GM12892 (cell line): Measurements from ENCODE around the gene TMEM244.

Source experiments
- DNase-seq: peaks from one replicate; pipeline ENCODE4 v3.0.0; 2011; ENCODE audit not compliant: insufficient read length
- FAIRE-seq: peaks from 2 replicates; lab custom pipeline; 2011; peaks lifted over from hg19 to GRCh38; lab: Jason Lieb, UNC
- POLR2A ChIP-seq: IDR thresholded peaks from 2 replicates; pipeline ENCODE4 v1.6.1; 2011; ENCODE audit warnings: low read depth, low read length, control low read depth
- POLR2AphosphoS5 ChIP-seq: IDR thresholded peaks from 2 replicates; pipeline ENCODE4 v1.6.1; 2011; ENCODE audit warnings: low read depth, low read length, control low read depth
- TAF1 ChIP-seq: IDR thresholded peaks from 2 replicates; pipeline ENCODE4 v1.6.1; 2011; ENCODE audit warnings: low read depth, mild to moderate bottlenecking, control low read depth, low read length, borderline replicate concordance

TMEM244 gene

DNA sequence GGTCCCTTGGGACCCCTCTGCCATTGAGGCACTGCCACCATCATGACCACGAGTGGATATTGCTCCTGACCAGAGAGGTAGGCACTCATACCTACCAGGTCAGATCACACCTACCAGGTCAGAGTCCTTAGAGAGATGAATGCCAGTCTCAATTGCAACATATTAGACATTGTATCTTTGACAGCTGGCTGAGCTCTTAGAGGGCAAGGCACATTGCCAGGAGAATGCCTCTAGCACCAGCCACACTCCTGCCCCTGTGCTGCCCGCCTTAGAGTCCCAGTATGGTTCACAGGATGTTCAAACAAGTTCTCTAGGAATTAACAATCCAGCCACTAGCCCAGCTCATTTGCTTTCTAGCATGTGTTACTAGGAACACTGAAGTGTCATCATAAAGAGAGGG, 65.9 kb downstream of the TMEM244 start:
- DNase-seq (no peak), FAIRE-seq (no peak)
- TF ChIP-seq POLR2AphosphoS5 (no peak), TAF1 (no peak), POLR2A (no peak)

GRCh38 chr6:129793447-129793846, 67.7 kb downstream of the TMEM244 start:
- FAIRE-seq (no peak), DNase-seq (no peak)
- TF ChIP-seq POLR2A (no peak), POLR2AphosphoS5 (no peak)

DNA sequence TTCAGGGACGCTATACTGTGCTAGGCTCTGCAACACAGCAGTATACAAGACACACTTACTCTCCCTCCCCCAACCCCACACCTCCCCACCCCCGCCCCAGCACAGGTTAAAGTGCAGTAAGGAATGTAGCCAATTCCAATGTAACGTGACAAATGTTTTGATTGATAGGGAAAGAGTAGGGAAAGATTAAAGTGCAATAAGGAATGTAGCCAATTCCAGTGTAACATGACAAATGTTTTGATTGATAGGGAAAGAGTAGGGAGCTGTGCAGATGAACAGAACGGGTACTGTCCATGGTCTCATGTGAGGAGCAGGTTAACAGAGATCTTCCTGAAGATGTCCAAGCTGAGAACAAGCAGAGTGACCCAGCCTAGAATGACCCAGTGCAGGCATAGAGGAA, 69.1 kb downstream of the TMEM244 start:
- DNase-seq (no peak), FAIRE-seq (no peak)
- TF ChIP-seq TAF1 (no peak), POLR2A (no peak), POLR2AphosphoS5 (no peak)

GRCh38 chr6:129790785-129791184, 70.3 kb downstream of the TMEM244 start:
- DNase-seq = no peak
- FAIRE-seq = no peak
- TF ChIP-seq TAF1 = no peak
- no peak for TF ChIP-seq POLR2AphosphoS5
- TF ChIP-seq POLR2A = no peak

DNA sequence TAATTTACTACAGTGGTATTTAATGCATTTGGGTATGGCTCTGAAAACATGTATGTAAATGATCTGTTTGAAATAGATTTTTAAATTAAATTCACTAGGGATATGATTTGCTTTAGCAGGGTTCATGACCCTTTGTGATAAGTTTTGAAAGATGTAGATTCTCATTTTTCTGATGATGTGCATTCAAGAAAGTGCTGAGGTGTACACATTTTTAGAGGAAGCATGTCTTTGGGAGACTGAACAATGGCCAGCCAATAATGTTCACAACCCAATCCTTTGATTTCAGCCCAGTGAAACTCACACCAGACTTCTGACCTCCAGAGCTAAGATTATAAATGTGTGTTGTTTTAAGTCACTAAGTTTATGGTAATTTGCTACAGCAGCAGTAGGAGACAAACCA, 71.1 kb downstream of the TMEM244 start:
- DNase-seq (no peak), FAIRE-seq (no peak)
- TF ChIP-seq TAF1 = no peak
- no peak for TF ChIP-seq POLR2A
- no peak for TF ChIP-seq POLR2AphosphoS5

GRCh38 chr6:129787816-129788215, 73.3 kb downstream of the TMEM244 start:
- TF ChIP-seq POLR2AphosphoS5 (no peak), POLR2A (no peak), TAF1 (no peak)
- FAIRE-seq (no peak), DNase-seq (no peak)

- no peak for FAIRE-seq
- DNase-seq = no peak
- TF ChIP-seq POLR2AphosphoS5 (no peak), POLR2A (no peak), TAF1 (no peak)
Observed at GRCh38 chr6:129786548-129786947, 74.6 kb downstream of the TMEM244 start.

DNA sequence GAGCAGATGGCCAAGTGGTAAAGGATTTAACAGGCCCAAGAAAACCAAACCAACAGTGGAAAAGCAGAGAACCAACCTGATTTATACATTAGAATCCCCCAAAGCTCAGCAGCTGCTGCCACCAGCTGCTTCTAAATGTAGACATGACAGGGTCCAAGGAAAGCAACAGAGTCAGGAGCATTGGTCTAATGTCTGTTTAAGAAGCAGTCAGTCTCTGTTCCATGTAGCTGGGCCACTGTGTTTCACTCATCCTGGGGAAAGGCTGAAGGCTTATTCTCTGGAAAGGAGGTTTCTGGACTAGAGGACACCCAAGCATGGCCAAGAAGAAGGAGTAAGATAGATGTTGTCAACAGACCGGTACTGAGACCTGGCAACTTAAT, 75.4 kb downstream of the TMEM244 start:
- FAIRE-seq (no peak), DNase-seq (no peak)
- TF ChIP-seq POLR2AphosphoS5 (no peak), TAF1 (no peak), POLR2A (no peak)

GRCh38 chr6:129785047-129785755, 75.9 kb downstream of the TMEM244 start:
- DNase-seq (no peak), FAIRE-seq (no peak)
- TF ChIP-seq POLR2A (no peak), POLR2AphosphoS5 (no peak), TAF1 (no peak)
